Measurements from ENCODE around the gene HAAO.
A peak's percentile ranks its signal among the peaks of the same experiment; 100 is the strongest.

HAAO gene

DNA sequence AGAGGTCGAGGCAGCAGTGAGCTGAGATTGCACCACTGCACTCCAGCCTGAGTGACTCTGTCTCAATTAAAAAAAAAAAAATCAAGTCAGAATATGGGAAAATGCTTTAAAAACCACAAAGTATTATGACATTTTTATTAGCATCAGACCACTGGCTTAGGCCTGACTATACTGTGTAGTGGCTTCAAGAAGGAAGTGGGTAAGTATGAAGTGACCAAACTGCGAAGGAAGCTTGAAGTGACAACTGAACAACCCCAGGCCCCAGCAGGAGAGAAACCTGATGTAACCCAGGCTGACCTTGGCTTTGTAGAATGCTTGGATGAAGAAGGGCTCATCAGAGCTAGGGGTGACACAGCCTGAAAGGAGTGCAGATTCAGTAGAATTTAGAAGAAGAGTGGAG lies 21.4 kb upstream of the HAAO start:
- DNase-seq (ENCODE audit: low read depth): no peak

DNA sequence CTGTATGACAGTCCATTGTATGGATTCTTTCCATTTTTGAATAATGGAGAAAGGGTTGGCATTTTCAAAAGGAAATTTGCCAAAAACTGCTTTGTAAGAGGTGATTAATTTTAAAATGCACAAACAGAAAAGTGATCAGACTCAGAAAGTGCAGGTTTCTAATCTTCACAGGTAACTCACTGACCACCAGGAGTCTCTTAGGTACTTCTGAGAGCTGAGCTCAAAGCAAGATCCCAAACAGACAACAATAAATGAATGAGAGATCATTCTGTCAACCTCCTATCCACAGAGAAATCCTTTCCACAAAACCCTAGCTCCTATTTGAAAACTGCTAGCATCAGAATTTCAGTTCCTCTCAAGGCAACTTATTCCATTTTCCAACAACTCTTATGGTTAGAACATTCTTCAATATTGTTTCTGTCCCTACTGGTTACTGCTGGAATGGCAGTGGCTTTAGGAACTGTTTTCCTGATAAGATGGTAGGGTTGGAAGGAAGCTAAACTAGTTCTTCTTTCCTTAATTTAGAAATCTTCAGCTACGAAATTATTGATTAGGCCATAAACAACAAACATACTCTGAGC lies 20.6 kb upstream of the HAAO start:
- peak; percentile 66 for DNase-seq (ENCODE audit: low read depth)

DNA sequence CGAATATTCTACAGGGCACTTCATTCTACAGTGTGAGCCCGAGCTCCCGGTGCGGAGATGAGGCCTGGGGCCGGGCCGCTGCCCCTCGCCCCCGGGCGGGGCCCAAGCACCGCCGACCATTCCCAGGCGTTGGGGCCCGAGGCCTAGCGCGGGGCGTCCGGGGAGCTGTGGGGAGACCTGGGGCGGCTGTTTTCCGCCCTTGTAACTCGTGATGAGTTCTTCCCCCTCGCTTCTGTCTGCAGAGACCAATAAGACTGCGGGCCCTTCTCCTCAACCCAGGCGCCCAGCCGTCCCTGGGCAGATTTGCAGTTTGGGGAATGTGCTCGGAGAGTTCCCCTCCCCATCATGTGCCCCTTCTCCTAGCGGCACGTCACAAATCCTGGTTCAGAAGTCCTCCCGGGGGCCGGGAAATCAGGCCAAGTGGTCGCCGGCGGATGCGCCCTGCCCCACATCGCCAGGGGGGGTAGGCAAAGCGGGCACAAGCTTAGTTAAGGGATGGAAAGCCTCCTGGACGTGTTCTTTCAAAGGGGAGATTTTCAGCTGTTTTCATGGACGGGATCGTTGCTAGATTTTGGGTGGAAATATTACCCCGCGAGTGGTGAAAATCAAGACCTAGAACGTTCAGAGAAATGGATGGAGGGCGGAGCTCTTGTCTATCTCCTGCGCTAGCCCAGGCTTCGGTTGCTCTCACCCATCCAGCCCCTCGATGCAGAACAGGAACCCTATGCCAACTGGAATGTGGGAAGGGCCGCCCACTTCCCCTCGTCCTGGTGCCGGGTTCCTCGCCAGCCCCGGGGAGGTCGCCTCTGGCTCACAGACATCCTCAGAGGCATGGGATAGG lies 18.8 kb upstream of the HAAO start:
- peak; percentile 58 for DNase-seq (ENCODE audit: low read depth)

DNA sequence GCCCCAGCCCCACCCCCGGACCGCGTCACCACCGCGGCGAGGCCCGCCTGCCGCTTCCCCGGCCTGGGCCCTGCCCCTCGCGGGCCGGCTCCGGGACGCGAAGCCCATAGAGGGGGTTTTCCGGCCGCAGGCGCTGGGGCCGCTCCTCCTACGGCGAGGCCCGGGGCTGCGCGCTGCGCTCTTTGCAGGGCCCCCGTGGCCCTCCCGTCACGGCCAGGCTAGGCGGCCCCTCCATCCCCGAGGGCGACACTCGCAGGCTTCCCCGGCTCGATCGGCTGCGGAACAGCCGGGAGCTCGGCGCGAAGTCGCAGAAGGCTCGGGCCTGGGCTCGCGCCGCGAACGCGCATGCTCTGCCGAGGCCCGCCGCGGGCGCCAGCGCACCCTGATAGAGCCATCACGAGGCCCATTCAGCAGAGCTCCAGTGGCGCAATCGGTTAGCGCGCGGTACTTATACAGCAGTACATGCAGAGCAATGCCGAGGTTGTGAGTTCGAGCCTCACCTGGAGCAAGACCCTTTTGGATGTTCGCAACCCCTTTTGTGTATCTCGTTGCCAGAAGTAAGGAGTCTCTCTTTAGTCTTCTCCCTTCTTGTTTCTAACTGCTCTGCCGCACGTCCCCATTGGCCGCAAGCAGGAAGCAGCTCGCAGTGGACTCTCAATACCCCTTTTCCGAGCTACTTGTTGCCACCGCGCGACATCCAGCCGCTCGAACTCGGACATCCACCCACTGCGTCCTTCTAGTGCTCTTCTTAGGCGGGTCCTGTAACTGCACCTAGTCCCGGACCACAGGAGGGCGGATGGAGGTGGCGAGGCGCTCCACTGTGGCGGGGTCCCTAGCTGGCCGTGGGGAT lies 18.0 kb upstream of the HAAO start:
- DNase-seq (ENCODE audit: low read depth): peak; percentile 95

DNA sequence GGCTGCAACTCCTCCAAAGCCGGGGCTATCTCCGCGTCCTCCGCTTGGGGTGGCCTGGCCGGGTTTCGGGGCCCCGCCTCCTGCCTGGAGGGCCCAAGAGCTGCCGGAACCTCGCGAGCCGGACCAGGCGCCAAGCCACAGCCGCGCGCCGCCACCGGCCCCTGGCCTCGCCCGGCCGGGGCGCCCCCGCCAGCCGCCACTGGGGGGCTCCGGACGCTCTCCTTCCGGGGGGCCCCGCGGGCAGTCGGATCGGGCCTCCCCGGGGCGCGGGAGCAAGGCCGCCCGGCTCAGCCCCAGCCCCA lies 17.4 kb upstream of the HAAO start:
- DNase-seq (ENCODE audit: low read depth): peak; percentile 88

DNA sequence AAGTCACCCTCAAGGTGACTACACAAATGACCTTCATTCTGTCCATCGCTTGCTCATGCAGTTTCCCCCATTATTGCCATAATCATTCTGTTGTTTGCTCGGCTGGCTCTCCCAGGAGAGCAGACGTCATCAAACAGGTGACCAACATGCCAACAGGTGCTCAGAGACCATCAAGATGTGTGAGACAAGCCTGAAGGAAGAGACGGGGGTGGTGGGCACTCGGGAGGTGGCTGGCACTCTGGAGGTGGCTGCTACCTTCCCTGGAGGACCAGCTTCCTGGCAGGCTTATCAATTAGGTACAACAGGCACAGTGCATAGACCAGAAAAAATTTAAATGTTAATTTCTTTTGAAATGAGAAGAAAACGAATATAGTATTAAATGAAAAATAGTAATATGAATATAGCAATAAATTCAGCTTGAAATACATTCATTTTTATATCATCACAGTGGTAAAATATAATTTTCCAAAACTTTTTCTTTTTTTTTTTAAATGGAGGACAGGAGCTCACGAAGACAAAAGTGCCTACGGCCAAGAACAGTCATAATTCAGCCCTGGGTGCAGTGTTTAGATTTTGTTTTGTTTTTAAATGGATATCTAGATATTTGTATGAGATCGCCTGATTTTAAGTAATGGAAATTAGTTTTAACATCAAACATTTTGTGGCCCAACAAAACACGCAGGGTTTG lies 16.9 kb upstream of the HAAO start:
- DNase-seq (ENCODE audit: low read depth): no peak

DNA sequence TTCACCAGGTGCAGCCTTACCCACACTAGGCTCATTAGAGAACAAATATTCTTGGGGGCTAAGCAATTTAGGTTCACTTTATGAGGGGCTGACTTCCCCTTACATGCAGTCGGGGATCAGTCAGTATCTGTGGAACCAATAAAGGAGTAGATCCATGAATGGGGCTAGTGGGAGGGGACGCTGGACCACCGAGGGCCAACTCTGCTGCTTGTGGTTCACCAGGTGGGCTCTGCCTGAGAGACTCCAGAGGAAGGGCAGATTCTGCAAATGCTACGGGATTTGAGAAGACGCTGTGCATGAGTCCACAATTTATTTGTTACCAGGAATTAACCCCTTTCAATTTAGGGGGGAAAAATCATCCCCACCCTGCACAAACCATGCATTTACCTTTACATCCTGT lies 15.9 kb upstream of the HAAO start:
- no peak for DNase-seq (ENCODE audit: low read depth)

DNA sequence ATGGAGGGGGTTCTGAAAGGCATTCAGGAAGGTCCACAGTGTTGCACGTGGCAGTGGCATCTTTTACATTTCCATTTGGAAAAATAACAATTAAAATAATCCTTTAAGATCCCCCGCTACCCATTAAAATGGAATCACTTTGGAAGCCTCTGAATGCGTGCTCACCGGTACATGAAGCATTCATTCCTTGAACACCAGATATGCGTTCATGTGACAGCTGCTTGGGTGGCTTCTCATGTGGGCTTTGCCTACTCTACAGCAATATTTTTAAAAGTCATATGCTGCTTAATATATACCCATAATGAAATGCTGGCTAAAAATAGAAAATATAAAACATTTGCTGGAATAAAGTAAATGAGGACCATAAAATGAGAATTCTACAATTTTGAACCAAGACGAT lies 14.4 kb upstream of the HAAO start:
- no peak for DNase-seq (ENCODE audit: low read depth)

DNA sequence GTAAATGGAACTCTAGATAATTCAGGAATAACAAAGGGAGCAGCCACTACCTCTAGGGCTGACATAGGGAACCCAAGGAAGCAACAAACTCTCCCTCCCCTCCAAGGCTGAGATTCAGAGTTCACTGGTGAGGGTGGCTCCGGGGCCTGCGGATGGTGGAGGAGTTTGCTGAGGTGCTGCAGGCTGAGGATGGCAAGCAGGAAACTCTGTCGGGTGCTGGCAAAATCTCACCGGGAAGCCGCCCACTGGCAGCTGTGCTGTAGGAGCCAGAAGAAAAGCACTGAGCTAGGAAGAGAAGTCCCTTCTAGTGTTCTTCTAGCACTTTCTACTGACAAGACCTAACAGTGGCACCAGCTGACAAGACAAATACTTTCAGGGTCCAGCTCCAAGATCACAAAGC lies 12.5 kb upstream of the HAAO start:
- DNase-seq (ENCODE audit: low read depth): no peak

DNA sequence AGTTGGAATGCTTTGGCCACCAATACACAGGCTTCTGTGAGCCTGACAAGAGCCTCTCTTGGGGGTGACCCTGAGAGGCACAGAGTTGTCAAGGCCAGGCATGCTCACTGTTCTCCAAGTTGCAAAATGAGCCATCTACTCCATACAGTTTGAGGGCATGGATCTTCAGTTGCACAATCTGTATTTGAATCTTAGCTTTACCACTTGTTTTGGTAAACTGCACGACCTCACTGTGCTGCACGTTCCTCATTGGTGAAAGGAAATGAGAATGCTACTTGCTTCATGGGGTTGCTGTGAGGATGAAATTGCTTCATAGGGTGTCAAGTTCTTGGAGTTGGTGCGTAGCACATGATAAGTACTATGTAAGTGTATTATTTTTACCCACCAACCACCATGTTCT lies 12.0 kb upstream of the HAAO start:
- DNase-seq (ENCODE audit: low read depth): no peak

DNA sequence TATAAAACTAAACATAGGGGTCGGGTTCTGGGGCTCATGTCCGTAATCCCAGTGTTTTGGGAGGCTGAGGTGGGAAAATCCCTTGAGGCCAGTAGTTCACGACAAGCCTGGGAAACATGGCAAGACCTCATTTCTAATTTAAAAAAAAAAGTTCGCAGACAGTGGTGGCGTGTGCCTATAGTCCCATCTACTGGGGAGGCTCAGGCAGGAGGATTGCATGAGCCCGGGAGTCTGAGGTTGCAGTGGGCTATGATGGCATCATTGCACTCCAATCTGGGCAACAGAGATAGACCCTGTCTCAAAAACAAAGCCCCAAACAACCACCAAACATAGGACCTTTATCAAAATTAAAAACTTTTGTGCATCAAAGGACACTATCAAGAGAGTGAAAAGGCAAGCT lies 9.8 kb upstream of the HAAO start:
- DNase-seq (ENCODE audit: low read depth): no peak

DNA sequence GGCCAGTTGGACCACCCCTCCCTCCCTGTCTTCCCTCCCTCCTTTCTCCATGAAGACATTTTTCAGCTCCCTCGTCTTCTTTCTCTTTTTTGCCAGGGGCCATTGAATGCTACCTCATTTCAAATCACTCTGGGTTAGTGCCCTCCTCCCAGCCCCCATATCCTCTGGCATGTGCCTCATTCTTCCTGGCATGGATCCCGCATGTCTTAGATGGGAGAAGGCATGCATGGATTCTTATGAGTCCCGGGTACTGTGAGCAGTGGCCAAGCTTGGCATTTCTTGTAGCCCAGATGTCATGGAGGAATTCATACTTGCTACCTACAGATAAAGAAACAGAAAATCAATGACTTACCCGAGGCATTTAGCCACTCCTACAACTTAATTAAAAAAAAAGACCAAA lies 9.0 kb upstream of the HAAO start:
- no peak for DNase-seq (ENCODE audit: low read depth)

DNA sequence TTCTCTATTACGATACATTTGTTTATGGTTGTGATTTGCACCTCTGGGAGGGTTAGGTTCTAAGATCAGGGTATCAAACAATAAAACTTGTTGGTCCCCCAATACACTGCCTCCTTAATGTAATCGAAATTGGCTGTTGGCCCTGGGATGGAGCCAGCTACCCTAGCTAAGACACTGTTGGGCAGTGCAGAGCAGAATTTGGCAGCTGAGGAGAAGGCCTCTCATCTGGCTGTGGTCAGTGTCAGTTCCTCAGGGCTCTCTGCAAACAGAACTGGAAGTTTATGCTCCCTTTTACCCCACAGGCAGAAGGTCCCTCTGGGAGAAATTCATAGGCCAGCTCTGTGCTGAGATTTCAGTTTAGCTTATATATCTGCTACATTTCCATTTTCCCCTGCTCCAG lies 8.6 kb upstream of the HAAO start:
- DNase-seq (ENCODE audit: low read depth): no peak

DNA sequence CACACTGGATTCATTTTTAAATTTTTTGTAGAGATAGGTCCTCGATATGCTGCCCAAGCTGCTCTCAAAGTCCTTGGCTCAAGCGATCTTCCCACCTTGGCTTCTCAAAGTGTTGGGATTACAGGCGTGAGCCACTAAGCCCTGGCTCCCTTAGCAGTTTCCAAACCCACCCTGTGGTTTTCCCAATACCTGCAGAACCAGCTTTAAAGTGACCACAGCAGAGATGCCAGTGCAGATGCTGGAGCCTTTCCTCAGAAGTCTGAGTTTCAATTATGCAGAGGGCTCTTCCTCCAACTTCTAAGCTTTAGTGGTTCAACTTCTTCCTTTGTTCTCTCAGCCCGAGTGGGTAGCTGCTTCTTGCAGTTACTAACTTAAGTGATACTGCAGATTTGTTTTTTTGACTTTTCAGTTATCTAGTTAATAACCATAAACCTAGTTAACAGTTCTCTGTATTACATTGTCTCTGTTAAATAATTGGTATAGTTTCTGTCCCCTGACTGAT lies 8.1 kb upstream of the HAAO start:
- no peak for DNase-seq (ENCODE audit: low read depth)

DNA sequence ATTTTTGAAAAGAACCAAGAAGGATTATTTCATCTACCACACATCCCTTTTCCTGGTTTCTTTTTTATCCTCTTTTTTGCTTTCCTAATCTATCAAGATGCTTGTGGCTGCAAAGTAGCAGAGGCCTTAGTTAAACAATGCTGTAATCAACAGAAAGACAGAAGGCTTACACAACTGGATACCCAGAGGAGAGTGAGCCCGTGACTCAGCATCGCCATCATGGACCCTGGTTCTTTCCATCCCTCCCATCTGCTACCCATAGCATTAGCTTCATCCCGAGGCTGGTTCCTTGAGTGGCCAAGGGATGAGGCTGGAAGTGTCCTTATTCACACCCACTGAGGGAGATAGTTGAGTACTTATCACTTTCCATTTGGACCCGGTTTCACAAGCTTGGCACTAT lies 7.5 kb upstream of the HAAO start:
- no peak for DNase-seq (ENCODE audit: low read depth)

DNA sequence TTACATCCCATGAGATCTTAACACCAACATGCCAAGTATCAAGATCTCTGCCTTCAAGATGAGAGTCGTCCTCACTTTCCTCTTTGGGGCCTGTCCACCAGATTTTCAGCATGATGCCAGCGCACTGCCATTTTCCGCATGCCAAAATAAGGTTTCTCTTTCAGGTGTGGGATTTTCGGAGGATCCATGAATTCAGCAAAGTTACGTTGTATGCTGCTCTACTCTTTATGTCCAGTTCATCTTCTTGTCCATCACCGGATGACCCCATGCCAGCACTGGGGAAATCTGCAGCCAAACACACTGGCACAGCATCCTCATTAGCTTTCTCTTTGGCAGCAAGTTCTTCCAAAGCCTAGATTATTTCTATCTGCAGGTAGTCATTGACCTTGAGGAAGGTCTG lies 4.9 kb upstream of the HAAO start:
- DNase-seq (ENCODE audit: low read depth): no peak

DNA sequence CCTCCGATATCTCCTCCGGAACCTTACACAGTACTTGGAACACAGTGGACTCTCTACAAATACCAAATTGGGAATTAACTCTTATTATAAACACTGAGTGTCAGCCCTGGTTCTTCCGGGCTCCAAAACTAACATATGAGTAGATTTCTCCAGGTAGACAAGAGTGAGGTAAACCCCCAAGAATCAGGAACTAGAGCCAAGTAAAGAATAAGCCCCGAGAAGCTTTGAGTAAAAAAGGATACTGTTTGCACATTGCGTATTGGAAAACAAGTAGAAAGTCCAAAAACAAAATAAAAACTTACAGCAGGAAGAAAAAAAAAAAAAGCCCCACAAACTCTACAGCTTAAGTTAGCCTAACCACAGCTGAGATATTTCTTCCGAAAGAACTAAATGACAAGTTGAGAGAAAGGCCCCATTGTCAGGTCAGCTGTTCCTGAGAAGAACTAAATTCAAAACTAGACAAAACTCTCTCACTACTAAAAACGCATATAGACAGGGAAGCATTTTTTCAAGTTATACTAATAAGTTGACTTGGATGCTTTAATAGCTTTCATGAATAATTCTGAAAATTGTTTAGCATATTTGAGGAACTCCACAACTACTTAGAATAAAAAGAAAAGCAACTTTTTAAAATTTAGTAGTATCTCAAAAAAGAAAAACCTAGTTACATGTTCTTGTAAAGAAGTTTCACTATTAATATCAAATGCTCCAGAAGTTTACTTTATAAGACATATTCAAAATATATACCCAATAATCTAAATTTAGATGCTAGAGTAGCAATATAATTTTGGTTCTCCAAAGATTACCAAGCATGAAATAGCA lies 4.3 kb upstream of the HAAO start:
- DNase-seq (ENCODE audit: low read depth): no peak

DNA sequence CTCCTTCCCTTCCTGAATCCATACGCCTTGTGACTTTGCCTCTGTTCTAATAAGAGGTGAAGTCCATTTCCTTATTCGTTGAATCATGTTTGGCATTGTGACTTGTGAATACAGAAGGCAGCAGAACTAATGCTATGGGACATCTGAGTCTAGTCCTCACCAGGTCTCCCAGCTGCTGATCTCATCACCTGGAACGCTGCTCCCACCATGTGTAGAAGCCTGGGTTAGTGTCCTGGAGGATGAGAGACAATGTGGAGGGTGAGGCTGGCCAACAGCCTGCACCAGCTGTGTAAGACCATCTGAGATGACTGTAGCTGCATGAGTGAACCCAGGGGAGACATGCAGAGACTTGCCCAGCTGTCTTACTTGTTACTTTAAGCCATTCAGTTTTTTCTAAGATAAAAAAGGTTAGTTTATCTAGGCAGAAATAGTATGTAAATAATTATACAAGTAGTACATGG lies 3.5 kb upstream of the HAAO start:
- no peak for DNase-seq (ENCODE audit: low read depth)

DNA sequence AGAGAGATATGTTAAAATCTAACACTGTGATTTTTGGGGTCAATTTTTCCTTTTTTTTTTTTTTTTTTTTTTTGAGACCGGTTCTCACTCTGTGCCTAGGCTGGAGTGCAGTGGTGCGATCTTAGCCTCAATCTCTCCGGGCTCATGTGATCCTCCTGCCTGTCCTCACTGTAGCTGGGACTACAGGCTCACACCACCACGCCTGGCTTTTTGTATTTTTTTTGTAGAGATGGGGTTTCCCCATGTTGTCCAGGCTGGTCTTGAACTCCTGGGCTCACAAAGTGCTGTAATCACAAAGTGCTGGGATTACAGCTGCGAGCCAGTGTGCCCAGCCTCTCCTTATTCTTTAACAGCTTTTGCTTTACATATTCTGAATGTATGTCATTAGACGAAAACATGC lies 2.9 kb upstream of the HAAO start:
- DNase-seq (ENCODE audit: low read depth): no peak

DNA sequence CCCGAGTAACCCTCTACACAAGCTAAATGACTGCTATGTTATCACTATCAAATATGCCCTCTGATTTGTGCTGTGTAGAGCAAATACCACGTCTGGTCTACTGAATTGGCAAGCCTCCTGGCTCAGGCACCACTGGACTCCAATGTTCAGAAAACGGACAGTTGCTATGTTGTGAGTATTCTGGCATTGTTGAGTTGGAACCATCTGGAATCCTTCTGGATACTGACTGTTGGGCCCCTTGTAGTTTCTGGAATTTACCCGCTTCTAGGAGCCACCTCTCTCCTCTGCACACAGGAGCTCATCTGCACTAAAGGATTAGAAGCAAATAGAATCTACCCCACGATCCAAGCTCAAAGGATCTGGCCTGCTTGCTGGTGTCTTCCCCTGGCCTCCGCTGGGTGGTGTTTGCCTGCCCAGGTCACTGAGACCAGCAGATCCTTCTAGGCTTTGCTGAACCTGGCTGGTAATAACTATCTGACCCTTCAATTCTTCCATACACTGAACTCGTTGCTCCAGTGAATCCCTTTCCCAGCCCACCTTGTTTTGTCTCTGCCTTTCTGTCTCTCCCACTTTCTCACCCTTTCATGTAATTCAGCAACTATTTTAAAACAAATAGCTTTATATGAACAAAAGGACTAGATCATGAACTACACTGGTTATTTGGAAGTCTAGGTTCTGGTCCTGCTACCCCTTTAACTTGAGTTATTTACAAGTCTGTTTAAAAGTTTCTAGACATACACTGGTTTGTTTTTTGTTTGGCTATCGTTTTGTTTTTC lies 2.1 kb upstream of the HAAO start:
- DNase-seq (ENCODE audit: low read depth): peak; percentile 52

All from ELR (cell line).